ENCODE measurements around the gene SHC4. TPM values are rescaled to one million over a fixed set of nuclear protein-coding genes. Genes with fewer than 3 reads are reported as not detected.

SHC4 gene
- total RNA-seq, 1 donor from 2014 or later, result 0.68 TPM

GRCh38 chr15:48893311-48893710, 70.4 kb downstream of the SHC4 start:
- TF ChIP-seq CTCF (IDR thresholded peaks at IDR 0.05), result no peak
- intact Hi-C loops (cut with DNase I), result no loop called here

GRCh38 chr15:48891232-48891765, 72.4 kb downstream of the SHC4 start:
- no peaks in the 10 kb centered on the region for H3K36me3 ChIP-seq
- DNase-seq, result no peak
- intact Hi-C loops (cut with DNase I), result no loop called here
- H3K4me3 ChIP-seq, result no peak overlapping the region
- no peaks in the 10 kb centered on the region for H3K9me3 ChIP-seq
- H3K4me1 ChIP-seq, result no peaks in the 10 kb centered on the region
- H3K27me3 ChIP-seq (ENCODE audit: low read depth), result peaks cover 7% of the 10 kb centered on the region
- TF ChIP-seq CTCF (IDR thresholded peaks at IDR 0.05), result no peak
- no peak for ATAC-seq
- H3K27ac ChIP-seq, result no peak overlapping the region

More at GRCh38 chr15:48893311-48893710, 70.4 kb downstream of the SHC4 start:
- H3K27me3 ChIP-seq (ENCODE audit: low read depth), result peaks cover 7% of the 10 kb centered on the region
- H3K36me3 ChIP-seq, result no peaks in the 10 kb centered on the region
- DNase-seq, result no peak
- no peak overlapping the region for H3K27ac ChIP-seq
- no peaks in the 10 kb centered on the region for H3K9me3 ChIP-seq
- no peak for ATAC-seq
- no peak overlapping the region for H3K4me3 ChIP-seq
- H3K4me1 ChIP-seq, result no peaks in the 10 kb centered on the region

- Histone ChIP-seq H3K27me3 (ENCODE audit: low read depth) (peaks cover 5% of the 10 kb centered on the region), H3K27ac (no peak overlapping the region), H3K4me3 (no peak overlapping the region), H3K36me3 (no peaks in the 10 kb centered on the region), H3K4me1 (no peaks in the 10 kb centered on the region), H3K9me3 (no peaks in the 10 kb centered on the region)
- ATAC-seq, result no peak
- intact Hi-C loops (cut with DNase I), result no loop called here
- DNase-seq, result no peak
- TF ChIP-seq CTCF (IDR thresholded peaks at IDR 0.05), result no peak
These were observed 73.2 kb downstream of the SHC4 start for GRCh38 chr15:48890375-48890972.

- DNase-seq, result no peak
- no peak for TF ChIP-seq CTCF (IDR thresholded peaks at IDR 0.05)
- Histone ChIP-seq H3K4me3 (no peak overlapping the region), H3K36me3 (no peaks in the 10 kb centered on the region), H3K27ac (no peak overlapping the region), H3K27me3 (ENCODE audit: low read depth) (no peaks in the 10 kb centered on the region), H3K4me1 (no peaks in the 10 kb centered on the region), H3K9me3 (no peaks in the 10 kb centered on the region)
- ATAC-seq, result no peak
- intact Hi-C loops (cut with DNase I), result no loop called here
These were observed 73.8 kb downstream of the SHC4 start for GRCh38 chr15:48889925-48890324.

- Histone ChIP-seq H3K27ac (no peak overlapping the region), H3K27me3 (ENCODE audit: low read depth) (no peaks in the 10 kb centered on the region), H3K4me1 (no peaks in the 10 kb centered on the region), H3K4me3 (no peak overlapping the region), H3K36me3 (no peaks in the 10 kb centered on the region), H3K9me3 (no peaks in the 10 kb centered on the region)
- no peak for TF ChIP-seq CTCF (IDR thresholded peaks at IDR 0.05)
- DNase-seq (no peak), ATAC-seq (no peak)
- intact Hi-C loops (cut with DNase I), result no loop called here
These were observed 74.9 kb downstream of the SHC4 start for GRCh38 chr15:48888836-48889235.
